HG03469 (cell line): Measurements from ENCODE around the gene FADS3.

Source experiments
- ATAC-seq: cut with Tn5 transposase; IDR thresholded peaks from one replicate; pipeline ENCODE4 v1.9.1; 2021; ENCODE audit warnings: mild to moderate bottlenecking, moderate library complexity, moderate number of reproducible peaks; ENCODE audit not compliant: unreplicated experiment

FADS3 gene

DNA sequence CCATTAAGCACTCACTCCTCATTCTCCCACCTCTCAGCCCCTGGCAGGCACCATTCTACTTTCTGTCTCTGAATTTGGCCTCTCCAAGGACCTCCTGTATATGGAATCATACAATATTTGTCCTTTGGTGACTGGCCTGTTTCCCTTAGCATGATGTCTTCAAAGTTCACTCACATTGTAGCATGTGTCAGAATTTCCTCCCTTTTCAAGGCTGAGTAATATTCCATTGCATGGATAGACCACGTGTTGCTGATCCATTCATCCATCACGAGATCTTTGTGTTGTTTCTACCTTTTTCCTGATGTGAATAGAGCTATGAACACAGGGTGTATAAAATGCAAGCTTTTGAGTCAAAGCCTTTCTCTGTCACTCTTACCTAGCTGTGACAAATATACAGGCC lies 51.6 kb downstream of the FADS3 start:
- ATAC-seq, result no peak

DNA sequence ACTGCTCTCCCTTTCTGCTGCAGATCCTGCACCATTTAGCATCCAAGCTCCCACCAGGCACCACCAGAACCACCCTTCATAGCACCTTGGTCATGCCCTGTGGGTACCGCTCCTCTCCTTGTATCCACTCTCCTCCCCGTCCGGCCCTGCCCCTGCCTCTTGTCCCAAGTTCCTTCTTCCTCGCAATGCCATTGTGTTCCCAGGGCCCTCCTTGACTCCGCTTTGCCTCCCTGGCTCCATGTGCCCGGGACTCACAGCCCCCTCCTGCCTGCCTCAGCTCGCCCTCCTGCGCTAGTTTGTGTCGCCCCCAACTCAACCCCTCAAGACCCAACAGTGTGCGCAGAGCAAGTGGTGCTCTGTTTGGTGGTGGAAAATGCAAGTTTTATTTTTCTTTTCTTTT lies 52.4 kb downstream of the FADS3 start:
- ATAC-seq, result no peak

DNA sequence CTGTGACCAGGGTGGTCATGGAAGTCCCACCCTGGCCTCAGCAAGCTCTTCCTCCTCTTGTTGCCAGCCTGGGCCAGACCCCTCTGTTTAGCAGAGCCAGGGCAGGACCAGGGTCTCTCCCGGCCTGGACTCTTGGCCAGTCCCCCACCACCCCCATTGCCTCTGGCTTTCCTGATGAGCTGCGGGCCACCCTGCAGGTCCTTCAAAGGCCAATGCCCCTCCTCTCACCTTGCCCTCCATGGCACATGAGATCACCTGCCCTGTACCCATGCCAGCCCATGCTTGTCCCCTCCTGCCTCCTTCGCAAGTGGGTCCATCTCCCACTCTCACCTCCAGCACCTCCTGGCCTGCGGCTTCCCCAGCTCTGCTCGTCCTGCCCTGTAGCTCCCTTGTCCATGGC lies 52.8 kb downstream of the FADS3 start:
- ATAC-seq, result no peak

- no peak for ATAC-seq
These were observed 53.8 kb downstream of the FADS3 start for GRCh38 chr11:61837411-61838005.

DNA sequence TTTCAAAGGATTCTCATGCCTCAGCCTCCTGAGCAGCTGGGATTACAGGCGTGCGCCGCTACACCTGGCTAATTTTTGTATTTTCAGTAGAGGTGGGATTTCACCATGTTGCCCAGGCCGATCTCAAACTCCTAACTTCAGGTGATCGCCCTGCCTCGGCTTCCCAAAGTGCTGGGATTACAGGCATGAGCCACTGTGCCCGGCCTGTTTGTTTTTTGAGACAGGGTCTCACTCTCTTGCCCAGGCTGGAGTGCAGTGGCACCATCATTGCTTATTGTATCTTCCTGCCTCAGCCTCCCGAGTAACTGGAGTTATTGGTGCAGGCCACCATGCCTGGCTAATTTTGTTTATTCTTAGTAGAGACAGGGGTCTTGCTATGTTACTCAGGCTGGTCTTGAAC lies 55.2 kb downstream of the FADS3 start:
- ATAC-seq, result no peak

- ATAC-seq, result peak; percentile 69
These were observed 56.9 kb downstream of the FADS3 start for GRCh38 chr11:61834278-61835048.

DNA sequence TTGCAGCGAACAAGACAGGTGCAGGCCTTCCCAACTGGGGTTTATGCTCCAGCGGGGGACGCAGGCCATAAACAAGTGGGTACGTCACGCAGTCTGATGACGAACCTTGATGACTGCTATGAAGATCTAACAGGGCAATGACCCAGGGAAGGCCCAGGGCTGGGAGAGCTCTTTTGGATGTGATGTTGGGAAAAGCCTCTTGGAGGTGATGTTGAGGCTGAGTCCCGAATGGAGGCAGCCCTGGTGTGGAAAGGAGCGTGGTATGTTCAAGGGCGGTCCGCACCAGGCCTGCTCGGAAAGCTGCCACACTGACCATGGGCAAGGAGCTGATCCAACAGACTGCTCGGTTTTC lies 57.4 kb downstream of the FADS3 start:
- no peak for ATAC-seq

GRCh38 chr11:61833471-61833870 lies 57.9 kb downstream of the FADS3 start:
- ATAC-seq, result no peak

DNA sequence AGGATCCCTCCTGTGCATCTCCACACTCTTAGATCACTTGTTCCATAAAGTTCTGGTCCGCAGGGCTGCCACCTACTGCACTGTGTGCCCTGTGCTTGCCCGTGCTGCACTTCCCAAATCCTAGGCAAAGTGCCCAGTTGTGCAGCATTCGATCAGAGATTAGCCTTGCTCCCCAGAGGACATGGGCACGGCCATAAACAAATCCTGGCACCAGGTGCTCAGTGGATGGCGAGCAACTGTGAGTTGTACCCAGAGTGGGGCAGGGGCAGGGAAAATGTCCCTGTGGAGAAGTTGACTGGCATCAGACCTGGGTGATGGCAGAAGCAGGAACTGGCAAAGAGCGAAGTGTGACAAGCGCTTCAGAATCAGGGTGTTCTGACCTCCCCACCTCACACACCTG lies 58.6 kb downstream of the FADS3 start:
- ATAC-seq, result no peak

- no peak for ATAC-seq
These were observed 59.1 kb downstream of the FADS3 start for GRCh38 chr11:61832207-61832606.

DNA sequence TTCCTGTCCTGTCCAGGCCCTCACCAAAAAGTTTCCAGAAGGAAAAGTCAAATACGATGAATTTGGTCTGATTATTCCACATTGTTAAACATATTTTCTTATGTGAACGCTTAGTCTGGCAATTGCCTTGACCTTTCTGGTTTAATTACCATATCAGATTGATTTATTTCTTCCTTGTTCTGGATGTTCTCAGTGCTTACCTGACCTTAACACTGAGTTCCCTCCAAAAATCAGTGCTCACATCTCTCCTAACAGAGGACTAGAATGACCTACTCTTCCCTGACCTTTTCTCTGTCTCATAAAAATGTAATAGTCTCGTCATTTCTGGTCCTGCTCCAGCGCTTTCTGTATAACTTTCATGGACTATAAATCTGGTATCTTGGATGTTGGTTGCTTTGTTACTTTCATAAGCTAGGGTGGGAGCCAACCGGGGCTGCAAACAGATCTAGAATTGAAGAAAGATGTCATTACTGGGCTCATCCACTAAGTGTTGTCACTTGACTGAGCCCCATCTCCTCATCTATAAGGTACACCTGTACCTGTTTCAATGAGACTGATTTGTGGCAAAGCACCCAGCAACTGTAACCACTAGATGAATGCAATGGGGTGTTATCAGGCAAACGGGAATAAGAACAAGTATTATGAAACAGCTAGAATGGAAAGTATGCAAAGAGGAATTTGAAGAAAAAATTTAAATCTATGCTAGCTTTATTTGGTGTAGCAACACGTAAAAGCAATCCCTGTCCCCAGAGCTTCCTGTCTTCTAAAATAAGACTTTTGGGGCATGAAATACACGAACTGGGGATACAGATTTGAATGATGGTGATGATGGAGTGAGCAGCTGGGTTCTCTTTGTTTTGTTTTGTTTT lies 60.9 kb downstream of the FADS3 start:
- no peak for ATAC-seq

DNA sequence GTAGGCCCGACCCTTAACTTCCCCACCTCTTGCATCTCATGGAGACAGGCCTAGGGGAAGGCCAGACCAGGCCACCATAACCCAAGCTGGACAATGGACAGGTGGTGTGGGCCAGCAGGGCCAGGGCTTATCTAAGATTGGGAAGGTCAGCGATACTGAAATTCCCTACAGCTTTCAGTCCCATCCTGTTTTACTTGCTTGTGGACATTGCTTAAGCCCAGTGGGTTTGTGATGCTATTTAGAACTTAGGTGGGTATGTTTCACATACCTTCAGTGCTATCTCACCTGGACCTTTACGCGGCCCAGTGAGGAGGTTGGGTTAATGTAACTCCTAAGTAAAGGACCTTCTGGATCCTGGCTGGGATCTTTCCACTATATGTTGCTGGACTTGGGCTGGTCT lies 61.5 kb downstream of the FADS3 start:
- ATAC-seq, result no peak

- no peak for ATAC-seq
These were observed 62.5 kb downstream of the FADS3 start for GRCh38 chr11:61828629-61829407.

GRCh38 chr11:61828379-61828628 lies 63.0 kb downstream of the FADS3 start:
- no peak for ATAC-seq

DNA sequence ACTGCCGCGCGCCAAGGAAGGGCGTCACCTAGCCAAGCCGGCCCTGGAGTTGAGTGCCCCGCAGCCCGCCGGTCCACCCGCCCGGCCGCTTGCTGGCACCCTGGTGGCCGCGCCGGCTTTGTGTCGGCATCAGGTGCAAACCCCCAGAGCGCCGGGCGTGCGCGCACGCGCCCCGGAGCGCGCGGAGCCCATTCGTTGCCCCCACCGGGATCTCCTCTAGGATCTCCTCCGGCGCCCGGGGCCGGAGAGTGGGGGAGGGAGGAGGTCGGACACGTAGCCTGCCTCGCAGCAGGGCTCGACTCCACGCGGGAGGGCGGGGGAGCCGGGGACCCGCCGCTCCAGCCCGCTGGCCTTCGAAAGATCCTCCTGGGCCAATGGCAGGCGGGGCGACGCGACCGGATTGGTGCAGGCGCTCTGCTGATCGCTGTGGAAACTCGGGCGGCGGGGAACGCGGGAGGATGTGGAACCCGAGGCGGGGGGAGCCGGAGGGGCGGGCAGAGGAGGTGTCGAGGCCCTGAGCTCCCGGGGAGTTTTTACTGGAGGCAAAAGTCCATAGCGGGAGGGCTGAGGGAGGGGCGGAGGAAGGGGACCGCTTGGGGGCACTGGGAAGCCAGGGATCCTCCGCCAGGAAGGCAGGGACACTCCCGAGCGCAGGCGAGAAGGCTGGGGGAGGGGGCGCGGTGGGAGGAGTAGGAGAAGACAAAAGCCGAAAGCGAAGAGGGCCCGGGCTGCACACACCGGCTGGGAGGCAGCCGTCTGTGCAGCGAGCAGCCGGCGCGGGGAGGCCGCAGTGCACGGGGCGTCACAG lies 63.6 kb downstream of the FADS3 start, which contains the start of gene FADS2:
TSS of gene FADS2 (plus strand) at position 730 of the 808 bp plus-strand sequence. CDS start 91 bp downstream, outside the sequence.
- peak; percentile 59 for ATAC-seq

GRCh38 chr11:61826930-61827570 lies 64.3 kb downstream of the FADS3 start:
- no peak for ATAC-seq
